Dendritic cell treated with granulocyte-macrophage colony-stimulating factor and Interleukin-4, amounts not matched to agents 40 ng/mL and 50 ng/mL, for 4 days (primary cell): ENCODE measurements around the gene HDAC9.

Experiments
- H3K27ac Mint-ChIP-seq: one replicate; pipeline ENCODE4 v1.8.0; 2022; ENCODE audit warnings: mild to moderate bottlenecking, mixed read lengths
- H3K27me3 Mint-ChIP-seq: one replicate; pipeline ENCODE4 v1.8.0; 2022; ENCODE audit warnings: mild to moderate bottlenecking, mixed read lengths
- H3K36me3 Mint-ChIP-seq: one replicate; pipeline ENCODE4 v1.8.0; 2022; ENCODE audit warnings: low read depth, mixed read lengths
- H3K4me1 Mint-ChIP-seq: one replicate; pipeline ENCODE4 v1.8.0; 2022; ENCODE audit warnings: low read depth, mixed read lengths
- H3K4me3 Mint-ChIP-seq: one replicate; pipeline ENCODE4 v1.8.0; 2022; ENCODE audit warnings: mild to moderate bottlenecking, moderate library complexity, mixed read lengths
- H3K9me3 Mint-ChIP-seq: one replicate; pipeline ENCODE4 v1.8.0; 2022; ENCODE audit warnings: mixed read lengths
- intact Hi-C: fragments of 100-400 bp; cut with micrococcal nuclease; formaldehyde crosslinking; loops from one replicate; pipeline ENCODE4 v1.15.0; 2022

The HDAC9 gene

DNA sequence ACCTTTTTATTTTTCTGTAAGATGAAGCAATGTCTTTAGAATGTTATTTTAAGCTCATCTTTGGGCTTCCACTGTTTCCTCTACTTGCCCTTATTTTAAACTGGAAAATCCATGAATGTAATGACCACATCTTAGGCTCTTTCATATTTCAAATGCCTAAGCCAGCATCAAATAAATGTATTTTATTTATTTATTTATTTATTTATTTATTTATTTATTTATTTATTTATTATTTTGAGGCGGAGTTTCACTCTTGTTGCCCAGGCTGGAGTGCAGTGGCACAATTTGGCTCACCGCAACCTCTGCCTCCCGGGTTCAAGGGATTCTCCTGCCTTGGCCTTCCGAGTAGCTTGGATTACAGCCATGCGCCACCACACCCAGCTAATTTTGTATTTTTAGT lies 69.2 kb downstream of the HDAC9 start:
- Mint-ChIP-seq H3K27me3 (no peaks in the 10 kb centered on the region), H3K27ac (no peak overlapping the region), H3K36me3 (no peaks in the 10 kb centered on the region), H3K9me3 (no peaks in the 10 kb centered on the region), H3K4me1 (no peaks in the 10 kb centered on the region), H3K4me3 (no peak overlapping the region)
- intact Hi-C loops: no loop called here

DNA sequence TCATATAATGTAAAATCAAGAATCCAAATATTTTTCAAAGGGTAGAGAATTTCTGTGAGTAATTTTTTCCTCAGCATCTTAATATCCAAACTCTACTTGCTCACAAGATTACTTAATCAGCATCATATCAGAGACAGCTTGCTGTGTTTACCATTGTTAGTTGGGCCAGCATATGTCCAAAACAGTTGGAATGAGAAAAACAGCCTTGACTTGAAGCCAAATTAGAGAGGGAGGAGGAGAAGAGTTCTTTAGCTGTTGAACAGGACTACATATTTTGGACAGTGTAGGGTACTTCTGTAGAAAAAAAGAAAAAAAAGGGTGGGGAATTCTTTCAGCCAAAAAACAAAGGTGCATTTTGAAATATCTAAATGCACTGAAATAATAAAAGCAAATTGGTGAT lies 69.8 kb downstream of the HDAC9 start:
- Mint-ChIP-seq H3K27ac (no peak overlapping the region), H3K4me1 (no peaks in the 10 kb centered on the region), H3K27me3 (no peaks in the 10 kb centered on the region), H3K36me3 (no peaks in the 10 kb centered on the region), H3K9me3 (no peaks in the 10 kb centered on the region), H3K4me3 (no peak overlapping the region)
- intact Hi-C loops: no loop called here

DNA sequence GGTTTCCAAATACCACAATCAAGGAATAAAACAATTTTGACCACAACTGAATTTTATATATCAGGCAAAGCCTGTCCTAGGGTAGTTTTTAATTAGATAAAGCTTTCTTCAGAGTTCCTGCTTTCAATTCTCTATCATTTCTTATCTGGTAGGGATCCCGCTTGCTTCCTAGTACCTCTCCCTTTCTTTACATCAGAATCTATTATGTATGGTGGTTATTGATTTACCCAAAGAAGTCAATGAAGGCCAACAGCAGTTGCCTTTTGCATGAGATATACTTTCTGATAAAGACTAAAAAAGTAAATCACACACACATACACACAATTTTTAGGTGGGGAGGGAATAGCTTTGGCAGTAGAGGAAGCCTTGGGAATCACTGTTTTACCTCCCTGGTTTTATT lies 70.7 kb downstream of the HDAC9 start:
- Mint-ChIP-seq H3K9me3 (no peaks in the 10 kb centered on the region), H3K4me3 (no peak overlapping the region), H3K36me3 (no peaks in the 10 kb centered on the region), H3K27ac (no peak overlapping the region), H3K27me3 (no peaks in the 10 kb centered on the region), H3K4me1 (no peaks in the 10 kb centered on the region)
- intact Hi-C loops: no loop called here

DNA sequence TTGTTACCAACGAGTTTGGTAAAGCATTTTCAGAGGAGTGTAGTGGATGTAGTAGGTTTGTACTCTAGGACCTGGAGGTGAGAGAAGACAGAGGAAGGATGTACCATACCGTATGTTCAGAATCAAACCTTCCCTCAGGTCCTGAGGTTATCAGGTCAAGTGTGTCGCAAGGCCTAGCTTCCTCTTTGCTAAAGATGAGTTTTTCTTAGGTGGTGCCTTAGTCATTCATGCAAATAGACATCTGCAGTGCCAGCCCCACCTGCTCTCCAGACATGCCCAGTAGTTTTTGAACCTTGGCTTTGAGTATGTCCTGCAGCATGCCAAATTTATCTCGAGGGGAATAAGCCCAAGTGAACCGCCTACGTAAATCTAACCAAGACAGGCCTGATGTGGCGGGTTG lies 71.3 kb downstream of the HDAC9 start:
- Mint-ChIP-seq H3K9me3 (no peaks in the 10 kb centered on the region), H3K36me3 (no peaks in the 10 kb centered on the region), H3K4me3 (no peak overlapping the region), H3K27ac (no peak overlapping the region), H3K27me3 (no peaks in the 10 kb centered on the region), H3K4me1 (no peaks in the 10 kb centered on the region)
- intact Hi-C loops: no loop called here

DNA sequence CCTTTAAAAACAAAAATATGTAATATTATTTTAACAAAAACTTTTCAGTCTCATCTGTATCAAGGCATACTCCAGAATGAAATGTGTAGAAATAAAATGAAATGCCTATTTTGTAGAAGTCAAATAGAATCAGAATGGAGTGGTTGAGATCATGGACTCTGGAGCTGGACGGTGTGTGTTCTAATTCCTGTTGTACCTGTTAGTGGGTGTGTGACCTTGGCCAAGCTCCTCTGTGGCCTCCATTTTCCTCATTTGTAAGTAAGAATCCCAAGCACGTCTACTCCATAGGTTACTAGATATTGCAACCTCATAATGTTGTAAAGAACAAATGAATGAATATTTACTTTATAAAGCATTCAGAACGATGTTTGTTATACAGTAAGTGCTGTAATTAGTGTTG lies 74.9 kb downstream of the HDAC9 start:
- H3K27ac Mint-ChIP-seq: no peak overlapping the region
- intact Hi-C loops: loop anchor here (10.0 kb wide), 1 partner anchor 356 kb away; no protein-coding TSS in a partner anchor
- H3K4me3 Mint-ChIP-seq: no peak overlapping the region
- H3K36me3 Mint-ChIP-seq: peaks cover 12% of the 10 kb centered on the region
- H3K27me3 Mint-ChIP-seq: no peaks in the 10 kb centered on the region
- no peaks in the 10 kb centered on the region for H3K9me3 Mint-ChIP-seq
- no peaks in the 10 kb centered on the region for H3K4me1 Mint-ChIP-seq

DNA sequence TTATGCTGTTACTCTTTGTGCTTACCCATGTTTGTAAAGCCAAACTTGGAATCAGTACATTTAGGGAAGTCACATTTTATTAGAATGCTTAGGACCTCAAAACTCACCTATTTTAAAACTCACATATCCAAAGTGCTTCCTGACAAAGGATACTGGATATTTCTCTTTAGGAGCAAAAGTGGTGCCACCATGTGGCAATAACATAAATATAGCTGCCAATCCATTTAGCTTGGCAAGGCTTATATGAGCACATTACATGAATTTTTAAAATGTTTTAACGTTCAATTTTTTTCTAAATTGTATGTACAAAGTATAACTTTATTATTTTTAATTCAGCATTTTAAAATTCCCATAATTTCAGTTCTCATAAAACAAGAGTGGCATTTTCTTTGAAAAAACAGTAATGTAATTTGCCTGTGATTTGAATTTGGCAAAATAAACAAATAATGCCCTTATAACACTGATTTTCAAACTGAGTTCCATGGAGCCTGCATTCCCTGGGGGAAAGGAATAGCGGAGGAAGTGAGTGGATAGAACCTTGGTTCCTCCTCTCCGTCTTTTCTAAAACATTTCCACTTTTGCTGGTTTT lies 75.4 kb downstream of the HDAC9 start:
- Mint-ChIP-seq H3K4me3 (no peak overlapping the region), H3K27ac (no peak overlapping the region), H3K27me3 (no peaks in the 10 kb centered on the region), H3K9me3 (no peaks in the 10 kb centered on the region), H3K36me3 (peaks cover 12% of the 10 kb centered on the region), H3K4me1 (peaks cover 2% of the 10 kb centered on the region)
- intact Hi-C loops: loop anchor here (1.0 to 10.0 kb wide), 2 partner anchors 219 to 356 kb away; no protein-coding TSS in a partner anchor

DNA sequence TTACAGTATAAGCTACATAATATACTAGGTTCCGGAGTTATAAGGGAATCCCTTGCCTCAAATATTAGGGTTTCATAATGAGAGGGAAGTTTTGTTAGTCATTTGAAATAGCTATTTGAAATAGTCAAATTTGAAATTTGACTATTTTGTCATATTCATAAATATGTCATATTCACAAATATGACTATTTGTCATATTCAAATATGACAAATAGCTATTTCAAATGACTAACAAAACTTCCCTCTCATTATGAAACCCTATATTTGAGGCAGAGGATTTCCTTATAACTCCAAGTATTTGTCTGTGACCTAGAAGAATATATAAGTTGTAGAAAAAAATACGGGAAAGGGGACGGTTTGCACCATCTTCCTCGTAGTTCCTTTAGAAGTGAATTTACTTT lies 76.6 kb downstream of the HDAC9 start:
- H3K36me3 Mint-ChIP-seq: peaks cover 12% of the 10 kb centered on the region
- no peaks in the 10 kb centered on the region for H3K9me3 Mint-ChIP-seq
- peaks cover 4% of the 10 kb centered on the region for H3K4me1 Mint-ChIP-seq
- intact Hi-C loops: loop anchor here (10.0 kb wide), 1 partner anchor 357 kb away; no protein-coding TSS in a partner anchor
- no peak overlapping the region for H3K27ac Mint-ChIP-seq
- no peak overlapping the region for H3K4me3 Mint-ChIP-seq
- H3K27me3 Mint-ChIP-seq: no peaks in the 10 kb centered on the region

DNA sequence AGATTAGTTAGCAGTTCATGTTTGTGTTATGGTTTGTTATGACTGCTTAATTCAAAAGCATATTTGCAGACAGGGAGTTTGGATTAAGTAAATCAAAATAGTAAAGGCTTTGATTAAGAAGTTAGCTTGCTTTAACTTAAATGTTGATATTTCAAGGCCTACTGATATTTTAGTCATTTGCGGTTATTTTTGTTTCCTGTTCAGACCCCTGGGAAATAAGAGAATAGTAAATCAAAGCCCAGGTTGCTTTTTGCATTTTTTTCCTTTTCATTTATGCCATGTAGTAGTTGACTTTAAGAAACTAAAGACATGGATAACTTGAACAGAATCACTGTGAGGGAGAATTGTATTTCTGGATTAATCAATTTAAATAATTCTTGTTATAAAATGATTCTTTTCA lies 77.3 kb downstream of the HDAC9 start:
- Mint-ChIP-seq H3K27ac (no peak overlapping the region), H3K36me3 (peaks cover 12% of the 10 kb centered on the region), H3K9me3 (no peaks in the 10 kb centered on the region), H3K4me1 (peaks cover 4% of the 10 kb centered on the region), H3K27me3 (no peaks in the 10 kb centered on the region), H3K4me3 (no peak overlapping the region)
- intact Hi-C loops: loop anchor here (10.0 kb wide), 1 partner anchor 358 kb away; no protein-coding TSS in a partner anchor

DNA sequence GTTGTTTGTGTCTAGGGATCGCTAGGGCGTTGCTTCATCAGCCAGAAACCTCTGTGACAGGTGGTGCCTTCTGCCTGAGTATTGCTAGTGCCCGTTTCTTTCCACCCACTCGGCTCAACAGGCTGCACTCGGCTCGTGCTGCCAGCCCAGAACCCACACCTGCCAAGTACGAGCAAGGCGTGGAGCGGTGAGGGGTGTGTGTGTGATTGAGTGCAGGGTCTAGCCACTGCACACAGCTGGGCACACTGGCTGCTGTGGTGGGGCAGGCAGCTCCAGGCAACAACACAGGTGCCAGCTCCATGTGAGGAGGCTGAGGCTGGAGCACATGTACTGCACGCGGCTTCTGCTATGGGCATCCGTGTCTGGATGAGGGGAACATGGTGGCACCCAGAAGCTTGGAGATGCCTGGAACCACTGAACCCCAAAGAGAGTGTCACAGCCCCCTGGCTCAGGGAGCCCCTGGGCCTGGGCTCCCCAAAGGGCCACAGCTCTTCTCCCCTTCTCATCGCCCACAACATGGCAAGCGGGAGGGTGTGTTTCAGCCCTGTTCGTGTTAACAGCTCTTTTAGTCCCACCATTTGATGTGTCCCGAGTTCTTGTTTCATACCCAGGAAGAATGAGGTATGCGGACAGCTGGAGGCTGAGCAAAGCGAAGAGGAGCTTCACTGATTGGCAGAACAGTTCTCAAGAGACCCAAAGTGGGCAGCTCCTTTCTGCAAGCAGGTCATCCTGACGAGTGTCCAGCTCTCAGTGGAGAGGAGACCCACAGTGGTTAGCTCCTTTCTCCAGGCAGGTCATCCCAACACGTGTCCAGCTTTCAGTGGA lies 78.1 kb downstream of the HDAC9 start:
- Mint-ChIP-seq H3K4me3 (no peak overlapping the region), H3K27ac (no peak overlapping the region), H3K27me3 (no peaks in the 10 kb centered on the region), H3K36me3 (peaks cover 12% of the 10 kb centered on the region), H3K9me3 (no peaks in the 10 kb centered on the region), H3K4me1 (peaks cover 4% of the 10 kb centered on the region)
- intact Hi-C loops: loop anchor here (10.0 kb wide), 1 partner anchor 359 kb away; no protein-coding TSS in a partner anchor

DNA sequence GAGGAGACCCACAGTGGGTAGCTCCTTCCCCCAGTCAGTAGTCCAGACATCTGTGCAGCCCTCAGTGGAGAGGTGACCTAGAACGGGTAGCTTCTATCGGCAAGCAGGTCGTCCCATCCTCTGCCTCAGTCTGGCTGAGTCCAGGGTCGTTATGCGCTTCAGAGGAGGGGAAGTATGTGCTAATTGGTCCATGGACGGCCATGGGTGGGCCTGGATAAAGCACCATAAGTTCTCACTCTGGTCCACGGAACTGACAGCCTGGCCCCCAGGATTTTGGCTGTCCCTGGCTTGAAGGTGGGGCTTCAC lies 78.6 kb downstream of the HDAC9 start:
- no peaks in the 10 kb centered on the region for H3K27me3 Mint-ChIP-seq
- intact Hi-C loops: loop anchor here (10.0 kb wide), 1 partner anchor 359 kb away; no protein-coding TSS in a partner anchor
- no peaks in the 10 kb centered on the region for H3K9me3 Mint-ChIP-seq
- H3K4me3 Mint-ChIP-seq: no peak overlapping the region
- peaks cover 12% of the 10 kb centered on the region for H3K36me3 Mint-ChIP-seq
- no peak overlapping the region for H3K27ac Mint-ChIP-seq
- peaks cover 4% of the 10 kb centered on the region for H3K4me1 Mint-ChIP-seq

DNA sequence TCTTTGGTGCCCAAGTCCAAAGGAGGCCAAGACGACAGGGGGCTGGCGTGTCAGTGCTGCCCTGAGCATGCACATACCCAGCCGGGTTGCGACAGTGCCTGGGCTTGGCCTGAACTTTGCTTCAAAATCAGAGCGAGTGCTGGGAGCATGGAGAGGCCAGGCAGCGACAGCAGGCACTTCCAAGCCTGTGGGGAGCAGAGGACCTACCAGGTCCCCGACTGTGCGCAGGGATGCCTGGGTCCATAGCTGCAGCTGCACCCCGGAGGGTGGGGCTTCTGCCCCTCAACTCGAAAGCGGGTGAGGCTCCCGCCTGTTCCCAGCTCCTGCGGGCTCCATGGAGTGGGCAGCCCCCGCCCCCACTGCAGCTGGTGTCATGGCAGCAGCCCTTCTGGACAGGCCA lies 79.1 kb downstream of the HDAC9 start:
- Mint-ChIP-seq H3K9me3 (no peaks in the 10 kb centered on the region), H3K4me1 (peaks cover 4% of the 10 kb centered on the region), H3K4me3 (no peak overlapping the region), H3K27me3 (no peaks in the 10 kb centered on the region), H3K27ac (no peak overlapping the region), H3K36me3 (peaks cover 12% of the 10 kb centered on the region)
- intact Hi-C loops: loop anchor here (10.0 kb wide), 1 partner anchor 360 kb away; no protein-coding TSS in a partner anchor

DNA sequence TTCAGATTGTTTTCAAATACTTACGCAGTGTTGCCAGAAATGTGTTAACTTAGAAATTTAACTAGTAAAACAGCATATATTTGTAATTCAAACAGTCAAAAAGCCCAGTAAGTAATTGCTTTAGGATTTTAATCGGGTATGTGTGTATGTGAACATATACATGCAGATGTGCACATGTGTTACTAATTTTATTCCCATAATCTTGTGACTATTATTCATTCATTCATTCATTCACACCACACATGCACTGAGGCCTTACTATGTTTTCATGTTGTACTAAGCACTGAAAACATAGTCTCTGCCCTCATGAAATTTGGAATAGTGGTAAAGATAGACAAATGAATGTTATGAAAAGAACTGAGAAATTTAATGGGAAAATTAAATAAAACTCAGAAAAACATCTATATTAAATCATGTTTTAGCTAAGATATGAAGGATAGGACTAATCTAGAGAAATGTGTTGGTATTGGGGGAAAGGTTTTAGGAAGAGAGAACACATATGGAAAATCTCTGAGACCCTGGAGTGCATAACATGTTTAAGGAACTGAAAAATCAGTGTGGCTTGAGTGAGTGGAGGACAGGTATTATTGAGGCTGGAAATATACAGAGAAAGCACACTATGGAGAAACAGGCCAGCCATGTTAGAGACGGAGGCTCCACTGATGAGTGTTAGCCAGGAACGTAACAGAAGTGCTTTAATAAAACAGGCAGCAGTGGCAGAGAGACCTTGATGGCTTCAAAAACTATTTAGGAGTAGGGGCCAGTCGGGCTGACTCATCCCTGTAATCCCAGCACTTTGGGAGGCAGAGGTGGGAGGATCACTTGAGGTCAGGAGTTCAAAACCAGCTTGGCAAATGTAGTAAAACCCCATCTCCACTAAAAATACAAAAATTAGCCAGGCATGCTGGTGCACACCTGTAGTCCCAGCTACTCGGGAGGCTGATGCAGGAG lies 80.3 kb downstream of the HDAC9 start:
- Mint-ChIP-seq H3K4me3 (no peak overlapping the region), H3K9me3 (no peaks in the 10 kb centered on the region), H3K4me1 (peaks cover 4% of the 10 kb centered on the region), H3K27ac (no peak overlapping the region), H3K36me3 (peaks cover 12% of the 10 kb centered on the region), H3K27me3 (no peaks in the 10 kb centered on the region)
- intact Hi-C loops: loop anchor here (10.0 kb wide), 1 partner anchor 361 kb away; no protein-coding TSS in a partner anchor

DNA sequence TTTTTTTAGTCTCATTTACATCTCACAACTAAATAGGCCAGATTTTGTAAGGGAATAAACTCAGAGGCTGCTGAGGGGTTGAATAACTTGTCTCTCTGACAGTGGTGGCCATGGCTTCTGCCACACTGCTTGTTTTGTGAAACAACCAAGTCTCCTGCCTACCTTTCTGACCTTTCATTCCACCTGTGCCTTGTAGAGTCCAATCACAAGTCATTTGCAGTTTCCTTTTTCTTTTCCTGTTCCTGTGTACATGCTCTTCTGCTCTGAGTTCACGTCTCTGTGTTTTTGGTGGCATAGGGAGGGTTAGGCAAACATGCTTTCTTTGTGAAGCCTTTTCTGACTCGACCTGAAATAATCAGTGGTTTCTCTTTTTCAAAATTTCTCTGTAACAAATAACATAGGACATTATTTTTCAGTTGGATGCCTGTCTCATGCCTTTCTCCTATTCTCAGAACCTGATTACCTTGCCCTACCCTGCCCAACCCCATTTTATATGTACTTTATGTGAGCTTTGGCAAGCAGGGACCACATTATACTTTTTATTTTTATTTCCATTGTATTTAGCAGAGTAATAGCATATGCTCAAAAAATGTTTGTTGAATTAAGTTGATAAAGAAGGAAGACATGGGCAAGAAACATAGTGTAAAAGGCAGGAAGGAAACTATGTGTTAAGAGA lies 81.7 kb downstream of the HDAC9 start:
- Mint-ChIP-seq H3K9me3 (no peaks in the 10 kb centered on the region), H3K27me3 (no peaks in the 10 kb centered on the region), H3K27ac (no peak overlapping the region), H3K36me3 (peaks cover 12% of the 10 kb centered on the region), H3K4me3 (no peak overlapping the region), H3K4me1 (peaks cover 4% of the 10 kb centered on the region)
- intact Hi-C loops: loop anchor here (10.0 kb wide), 1 partner anchor 362 kb away; no protein-coding TSS in a partner anchor
